ENCODE results near the gene TMEM117. TPM values are rescaled to one million over a fixed set of nuclear protein-coding genes. Genes with fewer than 3 reads are reported as not detected.

Gene TMEM117
- total RNA-seq, 1 experiment from 2014 or later, result 3.7 TPM

- no peak for DNase-seq (ENCODE audit: extremely low read depth, low read depth)
Observed at GRCh38 chr12:44076871-44077270, 241.0 kb downstream of the TMEM117 start.

- DNase-seq (ENCODE audit: extremely low read depth, low read depth), result no peak
Observed at GRCh38 chr12:44077294-44077693, 241.4 kb downstream of the TMEM117 start.

- DNase-seq (ENCODE audit: extremely low read depth, low read depth), result no peak
Observed at GRCh38 chr12:44078273-44078672, 242.4 kb downstream of the TMEM117 start.

- no peak for DNase-seq (ENCODE audit: extremely low read depth, low read depth)
Observed at GRCh38 chr12:44088647-44089046, 252.8 kb downstream of the TMEM117 start.

GRCh38 chr12:44091948-44092606, 256.2 kb downstream of the TMEM117 start:
- no peak for DNase-seq (ENCODE audit: extremely low read depth, low read depth)

GRCh38 chr12:44098786-44099185, 262.9 kb downstream of the TMEM117 start:
- no peak for DNase-seq (ENCODE audit: extremely low read depth, low read depth)

- no peak for DNase-seq (ENCODE audit: extremely low read depth, low read depth)
Observed at GRCh38 chr12:44099486-44099885, 263.6 kb downstream of the TMEM117 start.

GRCh38 chr12:44100264-44100663, 264.4 kb downstream of the TMEM117 start:
- DNase-seq (ENCODE audit: extremely low read depth, low read depth), result no peak

- no peak for DNase-seq (ENCODE audit: extremely low read depth, low read depth)
Observed at GRCh38 chr12:44101475-44101874, 265.6 kb downstream of the TMEM117 start.

GRCh38 chr12:44114906-44115305, 279.0 kb downstream of the TMEM117 start:
- DNase-seq (ENCODE audit: extremely low read depth, low read depth), result no peak

GRCh38 chr12:44117337-44117736, 281.5 kb downstream of the TMEM117 start:
- no peak for DNase-seq (ENCODE audit: extremely low read depth, low read depth)

- no peak for DNase-seq (ENCODE audit: extremely low read depth, low read depth)
Observed at GRCh38 chr12:44118946-44119345, 283.1 kb downstream of the TMEM117 start.

GRCh38 chr12:44126806-44127205, 290.9 kb downstream of the TMEM117 start:
- no peak for DNase-seq (ENCODE audit: extremely low read depth, low read depth)

GRCh38 chr12:44127966-44128710, 292.3 kb downstream of the TMEM117 start:
- no peak for DNase-seq (ENCODE audit: extremely low read depth, low read depth)

- no peak for DNase-seq (ENCODE audit: extremely low read depth, low read depth)
Observed at GRCh38 chr12:44143175-44143574, 307.3 kb downstream of the TMEM117 start.

GRCh38 chr12:44148936-44149335, 313.1 kb downstream of the TMEM117 start:
- no peak for DNase-seq (ENCODE audit: extremely low read depth, low read depth)

GRCh38 chr12:44154128-44154527, 318.2 kb downstream of the TMEM117 start:
- no peak for DNase-seq (ENCODE audit: extremely low read depth, low read depth)

GRCh38 chr12:44155358-44155757, 319.5 kb downstream of the TMEM117 start:
- DNase-seq (ENCODE audit: extremely low read depth, low read depth), result no peak

GRCh38 chr12:44157359-44157758, 321.5 kb downstream of the TMEM117 start:
- no peak for DNase-seq (ENCODE audit: extremely low read depth, low read depth)

- no peak for DNase-seq (ENCODE audit: extremely low read depth, low read depth)
Observed at GRCh38 chr12:44158746-44159145, 322.9 kb downstream of the TMEM117 start.

- no peak for DNase-seq (ENCODE audit: extremely low read depth, low read depth)
Observed at GRCh38 chr12:44159216-44159615, 323.3 kb downstream of the TMEM117 start.

- no peak for DNase-seq (ENCODE audit: extremely low read depth, low read depth)
Observed at GRCh38 chr12:44159862-44160261, 324.0 kb downstream of the TMEM117 start.
